GM19397 (cell line): ENCODE data around the gene EML6.

Source experiments
- ATAC-seq: cut with Tn5 transposase; IDR thresholded peaks from one replicate; pipeline ENCODE4 v1.9.1; 2021; ENCODE audit warnings: mild to moderate bottlenecking, moderate library complexity; ENCODE audit not compliant: unreplicated experiment

EML6 gene

GRCh38 chr2:54936766-54937165 is 213.3 kb downstream of the EML6 start:
- no peak for ATAC-seq

DNA sequence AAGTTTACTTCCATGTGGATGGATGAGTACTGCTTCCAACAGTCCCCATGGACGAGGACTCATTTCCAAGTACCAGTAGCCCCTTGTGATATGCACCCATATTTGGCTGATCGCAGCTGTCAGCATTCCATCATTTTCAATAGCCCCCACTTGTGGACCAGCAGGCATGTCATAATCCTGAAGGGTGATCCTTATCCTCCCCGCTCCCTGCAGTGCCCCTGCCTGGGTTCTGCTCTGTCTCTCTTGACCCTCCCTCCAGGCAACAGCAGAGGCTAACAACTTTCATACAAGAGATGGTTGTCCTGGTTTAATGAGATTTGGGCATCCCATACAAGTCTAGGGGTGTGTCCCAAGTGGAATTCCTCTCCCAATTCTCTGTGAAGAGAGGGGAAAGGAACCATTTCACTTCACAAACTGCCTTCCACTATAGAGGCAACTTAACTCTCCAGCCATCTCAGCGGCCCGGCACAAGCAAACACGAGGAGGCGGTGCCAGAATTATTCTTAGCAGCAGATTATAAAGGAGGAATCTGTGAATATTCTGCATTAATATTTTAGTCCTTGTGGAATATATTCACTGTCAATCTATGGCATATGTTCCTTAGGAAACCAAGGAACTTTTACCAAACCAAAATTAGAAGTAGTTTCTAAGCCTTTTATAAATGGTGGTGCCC is 216.1 kb downstream of the EML6 start:
- ATAC-seq = no peak

GRCh38 chr2:54940723-54941122 is 217.3 kb downstream of the EML6 start:
- no peak for ATAC-seq

- no peak for ATAC-seq
Measured at GRCh38 chr2:54941248-54941984, 218.0 kb downstream of the EML6 start.

- ATAC-seq = no peak
Measured at GRCh38 chr2:54942373-54942772, 218.9 kb downstream of the EML6 start.

- no peak for ATAC-seq
Measured at GRCh38 chr2:54944724-54945326, 221.4 kb downstream of the EML6 start.

DNA sequence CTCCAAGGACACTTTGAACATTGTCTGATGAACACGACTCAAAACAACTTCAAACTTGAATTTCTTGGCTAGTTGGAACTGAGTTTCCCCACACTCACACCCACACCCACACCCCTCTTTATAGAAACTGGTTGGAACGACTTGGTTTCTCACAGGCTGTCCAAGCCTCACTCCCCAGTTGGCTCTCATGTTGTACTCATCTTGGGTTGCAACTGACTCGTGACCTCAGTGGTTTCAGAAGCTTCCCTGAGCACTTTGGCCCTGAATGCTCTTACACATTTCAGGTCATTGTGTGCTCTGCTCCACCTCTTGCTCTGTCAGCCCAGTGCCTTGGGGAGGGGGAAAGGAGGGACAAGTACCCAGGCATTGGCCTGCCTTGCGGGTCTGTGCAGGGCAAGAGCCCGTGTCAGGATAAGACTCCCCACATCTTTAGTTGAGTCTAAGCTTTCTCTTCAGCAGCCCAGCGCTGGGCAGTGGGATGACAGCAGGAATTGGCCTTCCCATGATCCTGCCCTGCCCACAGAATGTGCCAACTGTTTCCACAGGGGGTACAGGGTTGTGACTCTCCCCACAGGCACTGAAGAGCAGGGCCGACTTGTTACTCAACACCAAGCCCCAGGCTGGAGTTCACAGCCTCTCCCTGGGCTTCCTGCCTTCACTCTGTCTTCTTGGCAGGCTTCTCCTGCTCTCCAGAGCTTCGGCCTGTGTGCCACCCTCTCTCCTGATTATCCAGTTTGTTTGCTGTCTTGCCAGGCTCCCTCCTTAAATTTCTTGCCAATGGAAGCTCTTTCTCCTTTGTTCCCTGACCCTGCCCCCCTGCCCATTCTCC is 222.1 kb downstream of the EML6 start:
- ATAC-seq = no peak

GRCh38 chr2:54946220-54946805 is 222.9 kb downstream of the EML6 start:
- no peak for ATAC-seq

DNA sequence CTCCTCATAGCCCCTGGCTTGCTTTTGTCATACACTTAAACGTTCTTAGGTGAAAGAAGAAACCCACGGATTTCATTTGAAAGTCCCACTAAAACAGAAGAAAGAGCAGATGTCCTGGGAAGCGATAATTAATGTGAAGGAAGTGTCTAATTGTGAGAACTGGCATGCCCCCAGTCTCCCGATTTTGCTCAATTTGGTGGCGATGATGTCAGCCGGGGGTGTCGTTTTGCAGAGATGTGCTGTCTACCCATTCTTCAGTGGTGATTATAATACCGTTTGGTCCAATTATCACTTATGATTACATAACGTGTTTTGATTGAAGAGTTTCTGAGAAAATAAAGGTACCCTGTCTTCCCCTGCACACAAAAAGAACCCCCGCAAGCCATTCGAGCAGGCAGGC is 223.7 kb downstream of the EML6 start:
- no peak for ATAC-seq

GRCh38 chr2:54947646-54948045 is 224.2 kb downstream of the EML6 start:
- no peak for ATAC-seq

- no peak for ATAC-seq
Measured at GRCh38 chr2:54948120-54948519, 224.7 kb downstream of the EML6 start.

- ATAC-seq = no peak
Measured at GRCh38 chr2:54949431-54949830, 226.0 kb downstream of the EML6 start.

DNA sequence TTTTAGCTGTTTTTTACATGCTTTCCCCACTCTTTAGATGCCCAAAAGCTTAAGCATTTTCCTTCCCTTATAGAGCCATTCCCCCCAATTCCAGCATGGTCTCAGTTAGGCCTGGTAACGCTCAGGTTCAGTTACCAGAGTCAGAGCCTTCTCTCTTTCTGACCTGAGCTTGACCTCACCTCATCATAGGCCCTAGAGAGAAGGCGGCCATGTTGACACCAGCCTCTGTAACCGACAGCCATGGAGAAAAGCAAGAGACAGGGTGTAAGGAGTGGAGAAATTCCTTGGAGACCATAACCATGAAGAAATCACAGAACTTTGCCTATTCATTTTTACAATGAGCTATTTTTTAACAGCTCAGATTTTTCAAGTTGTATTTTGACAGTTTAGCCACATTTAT is 227.3 kb downstream of the EML6 start:
- no peak for ATAC-seq

DNA sequence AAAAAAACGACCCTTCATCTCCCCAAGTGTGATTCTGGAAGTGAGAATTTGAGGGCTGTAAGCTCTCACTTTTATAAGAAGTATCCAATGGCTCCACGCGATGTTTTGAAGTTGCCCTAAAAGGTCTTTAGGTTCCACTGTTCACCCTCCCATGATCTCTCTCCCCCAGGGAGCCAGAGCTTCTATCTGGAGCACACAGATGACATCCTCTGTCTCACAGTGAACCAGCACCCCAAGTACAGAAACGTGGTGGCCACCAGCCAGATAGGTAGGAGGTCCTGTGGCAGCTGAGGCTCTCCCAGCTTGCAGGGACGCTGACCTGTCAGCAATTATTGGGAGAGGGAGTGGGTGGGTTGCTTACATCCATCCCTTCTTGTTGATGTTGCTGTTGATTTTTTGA is 229.0 kb downstream of the EML6 start:
- no peak for ATAC-seq

GRCh38 chr2:54952978-54953456 is 229.6 kb downstream of the EML6 start:
- no peak for ATAC-seq

DNA sequence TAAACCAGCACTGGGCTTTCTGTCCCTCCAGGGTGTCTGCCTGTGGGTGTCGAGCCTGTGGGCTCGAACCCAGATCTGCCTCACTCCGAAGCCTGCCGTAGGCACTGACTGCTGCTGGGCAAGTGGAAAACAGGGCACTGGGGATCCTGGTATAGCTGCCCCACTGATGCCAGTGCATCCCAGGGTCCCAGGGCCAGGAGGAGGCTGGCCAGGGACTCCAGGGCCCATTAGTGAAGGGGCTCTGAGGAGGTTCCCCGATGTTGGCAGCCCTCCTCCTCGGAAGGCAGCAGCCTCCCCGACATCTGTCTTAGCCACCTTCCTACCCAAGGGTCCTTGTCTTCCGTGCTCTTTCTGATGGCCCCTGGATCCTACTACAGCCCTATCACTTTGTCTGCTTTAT is 230.7 kb downstream of the EML6 start:
- no peak for ATAC-seq

- no peak for ATAC-seq
Measured at GRCh38 chr2:54954705-54955357, 231.4 kb downstream of the EML6 start.

DNA sequence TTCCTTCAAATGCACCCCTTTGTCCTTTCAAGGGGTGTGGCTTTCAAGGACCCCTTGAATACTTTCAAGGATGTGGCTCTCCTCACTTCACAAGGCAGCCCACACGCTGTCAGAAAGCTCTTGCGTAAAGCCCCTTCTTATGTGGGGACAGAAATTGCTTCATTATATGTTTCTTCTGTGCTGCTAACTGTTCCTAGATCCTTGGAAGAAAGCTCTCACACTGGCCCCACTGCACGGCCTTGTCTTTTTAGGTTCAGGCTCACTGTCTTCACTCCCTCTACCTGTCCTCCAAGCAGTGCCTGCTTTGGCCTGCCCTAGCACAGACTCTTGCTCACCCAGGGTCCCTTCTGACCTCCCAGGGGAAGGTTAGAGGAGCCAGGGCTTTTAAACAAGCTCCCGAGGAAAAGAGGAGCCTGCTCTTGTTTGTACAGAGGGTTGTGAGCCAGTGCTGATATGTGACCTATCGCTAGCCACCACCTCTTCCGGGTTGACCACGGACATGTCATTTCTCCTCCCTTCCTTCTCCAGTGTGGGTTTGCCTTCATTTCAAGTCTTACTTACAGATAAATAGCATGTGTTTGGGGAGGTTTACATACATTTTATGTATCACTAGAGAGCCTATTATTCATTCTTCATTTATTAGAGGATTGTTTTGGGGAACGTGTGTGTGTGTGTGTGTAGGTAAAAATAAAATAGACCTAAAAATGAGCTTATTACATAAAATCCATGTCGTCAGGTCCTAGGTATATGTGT is 232.1 kb downstream of the EML6 start:
- no peak for ATAC-seq

GRCh38 chr2:54956111-54956627 is 232.7 kb downstream of the EML6 start:
- no peak for ATAC-seq
